Breast epithelium (tissue), 4 donors: ENCODE results near the gene ARFGAP1. TPM values are rescaled to one million over a fixed set of nuclear protein-coding genes. Genes with fewer than 3 reads are reported as not detected.

ENCODE experiments used
- DNase-seq, 2 donors: peaks; one replicate each; pipeline ENCODE4 v3.0.0-alpha.2; 2019; ENCODE audit warnings: low spot score in 2 of 2
- H3K27ac ChIP-seq, 2 donors: fragments of 200-600 bp; sonication (generic) in 1 of 2; one replicate each; pipeline ENCODE4 v1.5.1; 2016 to 2019; ENCODE audit warnings: mild to moderate bottlenecking in 1 of 2
- H3K27me3 ChIP-seq, 2 donors: fragments of 200-600 bp; sonication (generic) in 1 of 2; one replicate each; pipeline versions ENCODE4 v1.5.1 to v1.6.0; 2017 to 2019; ENCODE audit warnings: control low read depth in 1 of 2, mild to moderate bottlenecking in 1 of 2
- H3K36me3 ChIP-seq: fragments of 200-600 bp; one replicate; pipeline ENCODE4 v1.5.1; 2019
- H3K4me1 ChIP-seq, 2 donors: fragments of 200-600 bp; sonication (generic); one replicate each; pipeline ENCODE4 v1.5.1; 2016 to 2019; ENCODE audit warnings: control low read depth in 1 of 2
- H3K4me3 ChIP-seq, 3 donors: fragments of 200-600 bp; sonication (generic); 1 replicate in 2 of 3; 2 replicates in 1 of 3; pipeline ENCODE4 v1.5.1; 2016 to 2019; ENCODE audit warnings: mild to moderate bottlenecking in 3 of 3, moderate library complexity in 2 of 3
- H3K9me3 ChIP-seq, 2 donors: fragments of 200-600 bp; sonication (generic) in 1 of 2; one replicate each; pipeline ENCODE4 v1.5.1; 2016 to 2019; ENCODE audit warnings: control low read depth in 1 of 2
- POLR2A ChIP-seq: fragments of 450-650 bp; IDR thresholded peaks from one replicate; pipeline ENCODE4 v1.6.1; 2016; ENCODE audit warnings: antibody characterized with exemption, mild to moderate bottlenecking, moderate library complexity
- POLR2AphosphoS5 ChIP-seq, 3 donors: sonication (generic); formaldehyde crosslinking; IDR thresholded peaks; one replicate each; pipeline ENCODE4 v1.6.1; 2017; ENCODE audit warnings: antibody characterized with exemption in 3 of 3
- intact Hi-C: fragments of 100-400 bp; cut with DNase I; formaldehyde crosslinking; loops from one replicate; pipeline ENCODE4 v1.15.1; 2023; ENCODE audit warnings: low total_unique reads
- total RNA-seq, 3 donors: library from RNA; depleted of rRNA; stranded (reverse); fragments of >200 nt; gene quantifications; one replicate each; pipeline ENCODE4 v1.1.0, GENCODE V29; 2016
- TF ChIP-seq, protein P1 (sequence below), 3 donors: fragments of 450-650 bp; IDR thresholded peaks; one replicate each; pipeline ENCODE4 v1.5.1; 2016 to 2017; ENCODE audit warnings: antibody characterized with exemption in 3 of 3, mild to moderate bottlenecking in 3 of 3, moderate library complexity in 3 of 3

The ARFGAP1 gene
- total RNA-seq, 3 donors from 2014 or later = 24.3 to 44.6 (median 38.2) TPM

DNA sequence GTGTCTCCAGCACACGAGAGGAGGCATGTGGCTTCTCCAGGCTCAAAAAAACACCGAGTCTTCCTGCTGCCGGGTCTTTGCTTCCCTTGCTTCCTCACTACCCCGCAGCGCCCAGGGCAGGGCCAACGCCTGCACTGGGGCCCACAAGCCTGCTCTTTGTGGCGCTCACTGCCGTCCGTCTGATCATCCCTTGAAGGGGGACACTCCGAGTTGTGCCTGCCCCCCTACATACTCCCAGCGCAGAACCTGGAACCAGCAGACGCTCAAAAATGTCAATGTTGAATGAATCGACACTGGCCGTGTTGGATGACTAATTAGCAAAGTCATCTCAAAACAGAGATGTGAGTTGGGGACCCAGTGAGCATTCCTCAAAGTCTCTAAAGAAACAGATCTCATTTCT is 8.1 kb upstream of the ARFGAP1 start:
- TF ChIP-seq, protein P1, sequence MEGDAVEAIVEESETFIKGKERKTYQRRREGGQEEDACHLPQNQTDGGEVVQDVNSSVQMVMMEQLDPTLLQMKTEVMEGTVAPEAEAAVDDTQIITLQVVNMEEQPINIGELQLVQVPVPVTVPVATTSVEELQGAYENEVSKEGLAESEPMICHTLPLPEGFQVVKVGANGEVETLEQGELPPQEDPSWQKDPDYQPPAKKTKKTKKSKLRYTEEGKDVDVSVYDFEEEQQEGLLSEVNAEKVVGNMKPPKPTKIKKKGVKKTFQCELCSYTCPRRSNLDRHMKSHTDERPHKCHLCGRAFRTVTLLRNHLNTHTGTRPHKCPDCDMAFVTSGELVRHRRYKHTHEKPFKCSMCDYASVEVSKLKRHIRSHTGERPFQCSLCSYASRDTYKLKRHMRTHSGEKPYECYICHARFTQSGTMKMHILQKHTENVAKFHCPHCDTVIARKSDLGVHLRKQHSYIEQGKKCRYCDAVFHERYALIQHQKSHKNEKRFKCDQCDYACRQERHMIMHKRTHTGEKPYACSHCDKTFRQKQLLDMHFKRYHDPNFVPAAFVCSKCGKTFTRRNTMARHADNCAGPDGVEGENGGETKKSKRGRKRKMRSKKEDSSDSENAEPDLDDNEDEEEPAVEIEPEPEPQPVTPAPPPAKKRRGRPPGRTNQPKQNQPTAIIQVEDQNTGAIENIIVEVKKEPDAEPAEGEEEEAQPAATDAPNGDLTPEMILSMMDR (IDR thresholded peaks at IDR 0.05) = no peak
- TF ChIP-seq POLR2AphosphoS5 (IDR thresholded peaks at IDR 0.05) (no peak), POLR2A (no peak)
- Histone ChIP-seq H3K9me3 (no peaks in the 10 kb centered on the region), H3K4me1 (no peaks in the 10 kb centered on the region), H3K27me3 (peaks cover 0 to 47% of the 10 kb centered on the region in 2 donors), H3K4me3 (no peak overlapping the region), H3K27ac (no peak overlapping the region), H3K36me3 (no peaks in the 10 kb centered on the region)
- intact Hi-C loops = no loop called here
- no peak for DNase-seq

DNA sequence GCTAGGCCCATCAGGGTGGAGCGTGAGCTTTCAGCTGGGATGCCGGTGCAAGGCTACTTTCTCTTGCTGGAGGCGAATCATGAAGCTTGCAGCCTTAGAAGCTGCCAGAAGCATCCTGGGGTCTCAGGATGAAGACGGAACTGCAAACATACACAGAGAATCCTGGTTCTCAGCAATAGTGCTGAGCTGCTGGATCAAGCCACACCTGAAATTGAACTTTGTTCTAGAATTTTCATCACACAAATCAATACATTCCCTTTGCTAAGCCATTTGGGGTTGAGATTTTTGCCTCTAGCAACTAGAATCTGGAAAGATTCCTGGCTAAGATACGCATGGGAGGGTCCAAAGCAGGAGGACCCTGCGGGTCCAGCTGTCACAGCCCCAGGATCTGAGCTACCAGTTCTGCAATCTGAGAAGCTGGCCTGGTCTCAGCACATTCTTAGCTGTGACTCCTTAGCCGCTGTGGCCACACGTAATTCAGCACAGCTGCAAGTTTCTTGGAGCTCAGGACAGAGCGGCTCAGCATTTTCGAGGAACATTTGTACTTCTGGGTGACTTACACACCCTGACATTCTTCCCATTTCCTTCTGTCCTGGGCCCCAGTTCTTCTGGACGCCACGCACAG is 6.6 kb upstream of the ARFGAP1 start:
- Histone ChIP-seq H3K4me3 (no peak overlapping the region), H3K27me3 (peaks cover 0 to 32% of the 10 kb centered on the region in 2 donors), H3K36me3 (no peaks in the 10 kb centered on the region), H3K9me3 (no peaks in the 10 kb centered on the region), H3K27ac (no peak overlapping the region), H3K4me1 (no peaks in the 10 kb centered on the region)
- DNase-seq = no peak
- TF ChIP-seq, protein P1 (IDR thresholded peaks at IDR 0.05) = no peak
- intact Hi-C loops = no loop called here

DNA sequence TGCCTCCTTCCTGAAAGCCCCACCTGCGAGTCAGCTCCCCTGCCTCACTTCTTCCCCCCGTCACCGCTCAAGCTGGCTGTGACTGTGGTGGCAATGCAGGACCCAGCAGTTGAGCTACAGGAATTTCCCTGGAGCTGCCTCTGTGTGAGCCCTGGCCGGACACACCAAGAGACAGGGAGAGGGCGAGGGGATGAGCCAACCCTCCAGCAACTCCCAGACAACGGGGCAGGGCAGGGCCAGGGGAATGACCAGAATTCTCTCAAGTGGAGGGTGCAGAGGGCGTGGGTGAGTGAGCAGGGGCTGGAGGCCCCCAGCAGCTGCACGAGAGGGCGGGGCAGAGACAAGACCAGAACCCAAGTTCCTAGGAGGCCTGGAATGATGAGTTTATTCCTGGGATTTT is 4.9 kb upstream of the ARFGAP1 start:
- no peak for DNase-seq
- Histone ChIP-seq H3K9me3 (no peaks in the 10 kb centered on the region), H3K27me3 (peaks cover 0 to 24% of the 10 kb centered on the region in 2 donors), H3K4me3 (no peak overlapping the region), H3K36me3 (no peaks in the 10 kb centered on the region), H3K27ac (no peak overlapping the region), H3K4me1 (no peaks in the 10 kb centered on the region)
- intact Hi-C loops = no loop called here
- TF ChIP-seq POLR2AphosphoS5 (IDR thresholded peaks at IDR 0.05) (no peak), POLR2A (no peak)
- TF ChIP-seq, protein P1 (IDR thresholded peaks at IDR 0.05) = no peak

DNA sequence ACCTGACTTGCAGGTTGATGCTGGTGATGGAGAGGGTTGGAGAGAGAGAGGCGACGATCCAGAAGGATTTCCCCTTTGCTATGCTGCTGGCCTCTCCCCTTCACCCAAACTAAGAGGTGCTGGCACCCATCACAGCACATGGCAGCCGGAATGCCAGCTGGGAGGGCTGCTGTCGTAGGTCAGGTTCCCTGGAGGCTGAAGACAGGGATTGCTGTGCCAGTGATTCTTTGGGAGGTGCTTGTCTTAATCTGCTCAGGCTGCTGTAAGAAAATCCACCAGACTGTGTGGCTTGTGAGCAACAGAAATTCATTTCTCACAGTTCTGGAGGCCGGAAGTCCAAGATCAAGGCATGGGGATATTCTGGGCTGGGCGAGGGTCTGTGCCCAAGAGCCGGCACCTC is 4.4 kb upstream of the ARFGAP1 start:
- intact Hi-C loops = no loop called here
- H3K9me3 ChIP-seq = no peaks in the 10 kb centered on the region
- no peak overlapping the region for H3K27ac ChIP-seq
- H3K27me3 ChIP-seq = peaks cover 0 to 20% of the 10 kb centered on the region in 2 donors
- TF ChIP-seq POLR2A = no peak
- TF ChIP-seq, protein P1 (IDR thresholded peaks at IDR 0.05) = no peak
- TF ChIP-seq POLR2AphosphoS5 (IDR thresholded peaks at IDR 0.05) = no peak
- H3K4me1 ChIP-seq = no peaks in the 10 kb centered on the region
- H3K4me3 ChIP-seq = no peak overlapping the region
- no peaks in the 10 kb centered on the region for H3K36me3 ChIP-seq
- no peak for DNase-seq

DNA sequence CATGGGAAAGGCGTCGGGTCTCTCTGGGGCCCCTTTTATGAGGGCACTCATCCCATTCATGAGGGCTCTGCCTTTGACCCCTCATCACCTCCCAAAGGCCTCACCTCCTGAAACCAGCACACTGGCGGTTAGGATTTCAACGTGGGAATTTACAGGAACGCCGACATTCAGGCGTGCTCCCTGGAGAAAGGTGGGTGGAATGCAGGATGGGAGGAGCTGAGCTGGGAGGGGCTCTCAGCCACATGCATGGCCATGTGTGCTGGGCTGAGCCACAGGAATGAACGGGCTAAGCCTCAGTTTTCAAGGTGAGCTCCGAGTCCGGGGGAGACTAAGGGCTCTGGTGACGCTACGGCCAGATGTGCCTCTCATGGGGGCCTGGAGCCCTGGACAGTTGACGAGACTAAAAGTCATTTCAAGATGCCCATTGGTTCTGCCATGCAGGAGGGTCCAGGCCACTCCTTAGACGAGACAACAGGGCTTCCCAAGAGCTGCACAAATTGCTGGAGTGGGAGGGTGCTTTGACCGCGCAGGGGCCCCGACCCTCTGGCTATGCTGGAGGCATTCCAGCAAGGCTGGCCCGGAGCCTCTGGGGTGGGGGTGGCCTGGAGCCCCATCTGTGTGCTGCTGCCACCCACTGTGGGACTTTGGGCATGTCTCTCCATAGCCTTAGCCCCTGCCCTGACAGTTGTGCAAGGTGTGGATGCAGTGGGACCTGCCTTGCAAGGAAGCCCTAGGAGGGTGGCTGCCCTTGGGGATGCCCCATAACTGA is 3.8 kb upstream of the ARFGAP1 start:
- Histone ChIP-seq H3K27ac (no peak overlapping the region), H3K27me3 (peaks cover 0 to 17% of the 10 kb centered on the region in 2 donors), H3K36me3 (no peaks in the 10 kb centered on the region), H3K4me3 (no peak overlapping the region), H3K9me3 (no peaks in the 10 kb centered on the region), H3K4me1 (peaks cover 0 to 6% of the 10 kb centered on the region in 2 donors)
- intact Hi-C loops = no loop called here
- TF ChIP-seq POLR2AphosphoS5 (IDR thresholded peaks at IDR 0.05) = no peak
- no peak for TF ChIP-seq POLR2A
- TF ChIP-seq, protein P1 (IDR thresholded peaks at IDR 0.05) = no peak
- DNase-seq = no peak
